ENCODE measurements around the gene OR5P2. TPM values are rescaled to one million over a fixed set of nuclear protein-coding genes. Genes with fewer than 3 reads are reported as not detected.

Gene OR5P2
- total RNA-seq, result not detected

DNA sequence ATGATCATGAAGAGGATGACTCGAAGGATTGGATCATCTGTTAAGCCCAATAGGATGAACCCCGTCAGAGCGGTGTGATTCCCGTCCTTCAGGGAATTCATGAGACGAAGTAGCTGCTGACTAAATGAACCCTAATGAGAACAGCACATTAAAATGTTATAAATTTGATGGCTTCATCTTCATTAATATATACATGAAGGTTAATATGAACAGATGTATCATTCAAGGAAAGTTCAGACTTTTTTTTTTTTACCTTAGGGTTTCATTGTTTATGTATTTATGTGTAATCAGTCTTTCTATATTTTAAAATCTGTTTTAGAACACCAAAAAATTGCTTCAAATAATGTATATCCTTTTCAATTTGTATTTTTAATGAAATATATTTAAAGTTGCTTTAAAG lies at the start of gene OR5P2:
Gene OR5P2 (minus strand): TSS at position 101 of the 400 bp plus-strand sequence. CDS start 0 bp downstream, at position 101.
- H3K27ac ChIP-seq, result no peak within 1 kb of the TSS

GRCh38 chr11:7846003-7846402 lies 49.3 kb upstream of the OR5P2 start:
- no peak overlapping the region for H3K27ac ChIP-seq
- no peaks in the 10 kb centered on the region for H3K36me3 ChIP-seq
- DNase-seq, result no peak
- no peaks in the 10 kb centered on the region for H3K9me3 ChIP-seq
- no peaks in the 10 kb centered on the region for H3K4me1 ChIP-seq
- H3K4me3 ChIP-seq, result no peak overlapping the region
- TF ChIP-seq, protein P1, sequence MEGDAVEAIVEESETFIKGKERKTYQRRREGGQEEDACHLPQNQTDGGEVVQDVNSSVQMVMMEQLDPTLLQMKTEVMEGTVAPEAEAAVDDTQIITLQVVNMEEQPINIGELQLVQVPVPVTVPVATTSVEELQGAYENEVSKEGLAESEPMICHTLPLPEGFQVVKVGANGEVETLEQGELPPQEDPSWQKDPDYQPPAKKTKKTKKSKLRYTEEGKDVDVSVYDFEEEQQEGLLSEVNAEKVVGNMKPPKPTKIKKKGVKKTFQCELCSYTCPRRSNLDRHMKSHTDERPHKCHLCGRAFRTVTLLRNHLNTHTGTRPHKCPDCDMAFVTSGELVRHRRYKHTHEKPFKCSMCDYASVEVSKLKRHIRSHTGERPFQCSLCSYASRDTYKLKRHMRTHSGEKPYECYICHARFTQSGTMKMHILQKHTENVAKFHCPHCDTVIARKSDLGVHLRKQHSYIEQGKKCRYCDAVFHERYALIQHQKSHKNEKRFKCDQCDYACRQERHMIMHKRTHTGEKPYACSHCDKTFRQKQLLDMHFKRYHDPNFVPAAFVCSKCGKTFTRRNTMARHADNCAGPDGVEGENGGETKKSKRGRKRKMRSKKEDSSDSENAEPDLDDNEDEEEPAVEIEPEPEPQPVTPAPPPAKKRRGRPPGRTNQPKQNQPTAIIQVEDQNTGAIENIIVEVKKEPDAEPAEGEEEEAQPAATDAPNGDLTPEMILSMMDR (IDR thresholded peaks at IDR 0.05), result no peak
- TF ChIP-seq POLR2A (IDR thresholded peaks at IDR 0.05), result no peak
- H3K27me3 ChIP-seq, result no peaks in the 10 kb centered on the region

More for the DNA sequence above, at the start of gene OR5P2:
- Histone ChIP-seq H3K4me1 (no peaks in the 10 kb centered on the region), H3K27me3 (no peaks in the 10 kb centered on the region), H3K36me3 (no peaks in the 10 kb centered on the region), H3K4me3 (no peak within 1 kb of the TSS), H3K9me3 (no peaks in the 10 kb centered on the region)
- no peak for DNase-seq
- no peak for TF ChIP-seq POLR2A (IDR thresholded peaks at IDR 0.05)
- TF ChIP-seq, protein P1 (IDR thresholded peaks at IDR 0.05), result no peak

DNA sequence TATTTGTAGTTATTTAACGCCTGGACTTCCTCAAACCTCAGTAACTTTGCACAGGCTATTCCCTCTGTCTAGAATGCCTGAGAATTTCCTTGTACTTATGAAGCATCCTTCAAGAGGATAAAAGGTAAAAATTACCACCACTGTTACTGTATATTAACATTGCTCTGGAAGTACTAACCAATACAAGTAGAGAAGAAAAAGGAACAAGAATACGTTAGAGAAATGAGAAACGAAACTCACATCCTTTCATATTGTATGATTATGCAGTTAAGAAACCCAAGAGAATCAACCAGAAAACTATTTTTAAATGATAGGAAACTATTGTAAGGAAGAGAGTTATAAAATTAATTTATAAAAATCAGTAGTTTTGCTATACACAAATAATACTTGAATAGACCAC lies 48.2 kb upstream of the OR5P2 start:
- H3K36me3 ChIP-seq, result no peaks in the 10 kb centered on the region
- H3K4me1 ChIP-seq, result no peaks in the 10 kb centered on the region
- no peaks in the 10 kb centered on the region for H3K27me3 ChIP-seq
- no peak overlapping the region for H3K27ac ChIP-seq
- DNase-seq, result no peak
- H3K4me3 ChIP-seq, result no peak overlapping the region
- TF ChIP-seq, protein P1 (IDR thresholded peaks at IDR 0.05), result no peak
- TF ChIP-seq POLR2A (IDR thresholded peaks at IDR 0.05), result no peak
- H3K9me3 ChIP-seq, result no peaks in the 10 kb centered on the region

DNA sequence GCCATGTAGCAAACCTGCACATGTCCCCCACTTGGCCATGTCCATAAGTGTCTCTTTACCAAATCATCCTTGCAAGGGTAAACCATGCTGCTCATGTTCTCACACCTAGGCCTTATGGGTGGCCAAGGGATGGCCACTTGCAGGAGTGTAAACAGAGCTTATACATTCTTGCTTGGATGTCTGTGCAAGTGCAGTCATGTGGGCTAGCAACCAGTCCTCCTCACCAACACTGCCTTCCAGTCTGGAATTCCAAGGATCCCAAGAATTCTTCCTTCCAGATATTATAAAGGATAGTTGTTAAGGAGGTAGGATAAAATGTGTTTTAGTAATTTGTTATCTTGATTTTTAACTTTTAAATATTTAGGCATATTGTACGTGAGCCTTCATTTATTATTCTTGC lies 47.8 kb upstream of the OR5P2 start:
- H3K4me1 ChIP-seq, result no peaks in the 10 kb centered on the region
- no peaks in the 10 kb centered on the region for H3K36me3 ChIP-seq
- H3K4me3 ChIP-seq, result no peak overlapping the region
- TF ChIP-seq, protein P1 (IDR thresholded peaks at IDR 0.05), result no peak
- no peaks in the 10 kb centered on the region for H3K9me3 ChIP-seq
- DNase-seq, result no peak
- no peaks in the 10 kb centered on the region for H3K27me3 ChIP-seq
- H3K27ac ChIP-seq, result no peak overlapping the region

GRCh38 chr11:7840578-7840977 lies 43.8 kb upstream of the OR5P2 start:
- no peaks in the 10 kb centered on the region for H3K36me3 ChIP-seq
- TF ChIP-seq, protein P1 (IDR thresholded peaks at IDR 0.05), result no peak
- no peak for TF ChIP-seq POLR2A (IDR thresholded peaks at IDR 0.05)
- H3K4me1 ChIP-seq, result no peaks in the 10 kb centered on the region
- H3K27ac ChIP-seq, result no peak overlapping the region
- no peak for DNase-seq
- H3K9me3 ChIP-seq, result no peaks in the 10 kb centered on the region
- H3K4me3 ChIP-seq, result no peak overlapping the region
- no peaks in the 10 kb centered on the region for H3K27me3 ChIP-seq

DNA sequence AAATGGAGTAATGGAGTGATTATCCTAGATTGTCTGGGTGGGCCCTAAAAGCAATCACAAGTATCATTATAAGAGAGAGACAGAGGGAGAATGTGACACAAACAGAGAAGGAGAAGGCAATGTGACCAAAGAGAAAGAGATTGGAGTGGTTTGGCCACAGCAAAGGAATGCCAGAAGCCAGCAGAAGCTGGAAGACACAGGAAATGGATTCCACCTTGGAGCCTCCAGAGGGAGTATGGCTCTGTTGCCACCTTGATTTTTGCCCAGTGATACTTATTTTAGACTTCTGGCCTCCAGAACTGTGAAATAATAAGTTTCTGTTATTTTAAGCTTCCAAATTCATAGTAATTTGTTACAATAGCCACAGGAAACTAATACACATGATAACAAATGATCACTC lies 36.8 kb upstream of the OR5P2 start:
- Histone ChIP-seq H3K36me3 (no peaks in the 10 kb centered on the region), H3K4me3 (no peak overlapping the region), H3K27ac (no peak overlapping the region), H3K9me3 (no peaks in the 10 kb centered on the region), H3K4me1 (no peaks in the 10 kb centered on the region), H3K27me3 (no peaks in the 10 kb centered on the region)
- no peak for TF ChIP-seq POLR2A (IDR thresholded peaks at IDR 0.05)
- TF ChIP-seq, protein P1 (IDR thresholded peaks at IDR 0.05), result no peak
- no peak for DNase-seq
